HepG2 (cell line): Measurements from ENCODE around the gene TENM3.

ENCODE experiments used
- EP300 ChIP-seq, 3 experiments: sonication (generic) in 1 of 3; formaldehyde crosslinking in 1 of 3; IDR thresholded peaks; 2 replicates each; pipeline versions ENCODE4 v1.5.1 to v1.6.1; 2011 to 2020; ENCODE audit warnings: low read depth in 2 of 3, low read length in 2 of 3, borderline replicate concordance in 1 of 3, improper control_type of control experiment in 1 of 3, mild to moderate bottlenecking in 1 of 3, missing genetic modification reagents in 1 of 3, moderate library complexity in 1 of 3
- EZH2 ChIP-seq: conservative IDR thresholded peaks from 2 replicates; pipeline ENCODE4 v1.6.1; 2012; ENCODE audit warnings: mild to moderate bottlenecking, low read depth, low read length, moderate library complexity
- KDM5B ChIP-seq: sonication (generic); formaldehyde crosslinking; IDR thresholded peaks from 2 replicates; pipeline ENCODE4 v1.4.0; 2020; ENCODE audit warnings: missing genetic modification reagents, mild to moderate bottlenecking, borderline replicate concordance
- ONECUT2 ChIP-seq: sonication (generic); formaldehyde crosslinking; IDR thresholded peaks from 2 replicates; pipeline ENCODE4 v1.4.0; 2020; ENCODE audit warnings: missing genetic modification reagents
- RFX5 ChIP-seq: IDR thresholded peaks from 2 replicates; pipeline ENCODE4 v1.6.1; 2011; ENCODE audit warnings: low read depth, low read length, improper control_type of control experiment
- SIN3A ChIP-seq: IDR thresholded peaks from 2 replicates; pipeline ENCODE4 v1.6.1; 2011; ENCODE audit warnings: low read depth, mild to moderate bottlenecking, control low read depth, low read length, borderline replicate concordance
- TF ChIP-seq, protein P1 (sequence below): sonication (generic); formaldehyde crosslinking; IDR thresholded peaks from 2 replicates; pipeline ENCODE4 v1.5.0; 2020; ENCODE audit warnings: mild to moderate bottlenecking, missing genetic modification reagents, moderate library complexity

DNA sequence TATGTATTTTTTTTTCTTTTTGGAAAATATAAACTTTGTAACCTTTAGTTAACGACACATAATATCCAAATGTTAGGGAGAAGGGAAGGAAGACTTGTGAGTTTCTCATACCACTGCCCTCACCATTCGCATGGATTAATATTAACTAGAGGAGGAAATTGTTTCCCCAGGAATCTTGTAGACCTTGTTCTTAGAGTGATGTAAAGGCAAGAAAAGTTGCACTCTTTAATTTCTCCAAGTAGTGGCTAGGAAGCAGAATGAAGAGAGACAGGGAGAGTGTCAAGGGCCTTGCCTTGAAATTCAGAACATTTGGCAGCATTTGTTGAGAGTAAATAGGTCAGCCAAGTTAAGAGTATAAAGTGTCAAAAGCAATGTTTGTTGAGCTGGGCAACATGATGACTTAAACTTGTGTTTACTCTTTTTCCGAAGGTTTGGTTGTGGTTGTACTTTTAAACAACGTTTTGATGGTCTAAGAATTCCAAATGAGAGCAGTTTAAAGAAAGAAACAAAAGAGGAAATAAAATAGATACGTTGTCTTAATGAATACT, 105.7 kb downstream of the TENM3 start:
- no peak for TF ChIP-seq RFX5
- TF ChIP-seq, protein P1, sequence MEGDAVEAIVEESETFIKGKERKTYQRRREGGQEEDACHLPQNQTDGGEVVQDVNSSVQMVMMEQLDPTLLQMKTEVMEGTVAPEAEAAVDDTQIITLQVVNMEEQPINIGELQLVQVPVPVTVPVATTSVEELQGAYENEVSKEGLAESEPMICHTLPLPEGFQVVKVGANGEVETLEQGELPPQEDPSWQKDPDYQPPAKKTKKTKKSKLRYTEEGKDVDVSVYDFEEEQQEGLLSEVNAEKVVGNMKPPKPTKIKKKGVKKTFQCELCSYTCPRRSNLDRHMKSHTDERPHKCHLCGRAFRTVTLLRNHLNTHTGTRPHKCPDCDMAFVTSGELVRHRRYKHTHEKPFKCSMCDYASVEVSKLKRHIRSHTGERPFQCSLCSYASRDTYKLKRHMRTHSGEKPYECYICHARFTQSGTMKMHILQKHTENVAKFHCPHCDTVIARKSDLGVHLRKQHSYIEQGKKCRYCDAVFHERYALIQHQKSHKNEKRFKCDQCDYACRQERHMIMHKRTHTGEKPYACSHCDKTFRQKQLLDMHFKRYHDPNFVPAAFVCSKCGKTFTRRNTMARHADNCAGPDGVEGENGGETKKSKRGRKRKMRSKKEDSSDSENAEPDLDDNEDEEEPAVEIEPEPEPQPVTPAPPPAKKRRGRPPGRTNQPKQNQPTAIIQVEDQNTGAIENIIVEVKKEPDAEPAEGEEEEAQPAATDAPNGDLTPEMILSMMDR: no peak
- no peak for TF ChIP-seq SIN3A
- no peak for TF ChIP-seq KDM5B (CRISPR knock-in tag)
- TF ChIP-seq EP300 (IDR thresholded peaks at IDR 0.05; ENCODE audit: low read depth in 2 of 2, low read length in 2 of 2): no peak
- TF ChIP-seq EP300 (CRISPR knock-in tag; IDR thresholded peaks at IDR 0.05; ENCODE audit: borderline replicate concordance): no peak
- no peak for TF ChIP-seq ONECUT2 (CRISPR knock-in tag)
- no peak for TF ChIP-seq EZH2
